Cardiac fibroblast (primary cell): ENCODE measurements around the gene SNX10.
"Not testable (repeated sequence)": the region's sequence is repeated elsewhere in the genome, so short reads cannot be mapped to it uniquely, and the experiment has no call there.

Source experiments
- DNase-seq, 2 donors: peaks; one replicate each; pipeline versions ENCODE4 v3.0.0 to v3.0.0-alpha.2; 2010; ENCODE audit warnings: low read depth in 2 of 2
- H3K4me3 ChIP-seq, 2 donors: replicated peaks in 1 of 2; 1 replicate in 1 of 2; 2 replicates in 1 of 2; pipeline ENCODE4 v1.5.1; 2011; ENCODE audit warnings: low read depth in 2 of 2, low read length in 2 of 2, mild to moderate bottlenecking in 2 of 2, moderate library complexity in 1 of 2
- CTCF ChIP-seq: IDR thresholded peaks from one replicate; pipeline ENCODE4 v1.5.1; 2011; ENCODE audit warnings: low read depth, mild to moderate bottlenecking, low read length, inconsistent platforms

Gene SNX10

GRCh38 chr7:26286157-26286556 lies 5.5 kb upstream of the SNX10 start:
- no peak for DNase-seq
- H3K4me3 ChIP-seq = no peak overlapping the region
- no peak for TF ChIP-seq CTCF

DNA sequence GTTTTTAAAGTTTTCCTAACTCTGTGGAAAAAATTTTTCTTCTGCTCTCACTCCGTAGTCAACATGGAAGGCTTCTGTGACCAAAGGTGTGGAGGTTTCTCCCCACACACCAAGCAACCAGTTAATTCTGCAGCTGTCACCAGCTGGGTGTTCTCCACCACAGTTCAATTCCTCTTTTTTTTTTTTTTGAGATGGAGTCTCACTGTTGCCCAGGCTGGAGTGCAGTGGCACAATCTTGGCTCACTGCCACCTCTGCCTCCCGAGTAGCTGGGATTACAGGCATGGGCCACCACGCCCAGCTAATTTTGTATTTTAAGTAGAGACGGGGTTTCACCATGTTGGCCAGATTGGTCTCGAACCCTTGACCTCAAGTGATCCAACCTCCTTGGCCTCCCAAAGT lies 3.5 kb upstream of the SNX10 start:
- DNase-seq = not testable (repeated sequence)

DNA sequence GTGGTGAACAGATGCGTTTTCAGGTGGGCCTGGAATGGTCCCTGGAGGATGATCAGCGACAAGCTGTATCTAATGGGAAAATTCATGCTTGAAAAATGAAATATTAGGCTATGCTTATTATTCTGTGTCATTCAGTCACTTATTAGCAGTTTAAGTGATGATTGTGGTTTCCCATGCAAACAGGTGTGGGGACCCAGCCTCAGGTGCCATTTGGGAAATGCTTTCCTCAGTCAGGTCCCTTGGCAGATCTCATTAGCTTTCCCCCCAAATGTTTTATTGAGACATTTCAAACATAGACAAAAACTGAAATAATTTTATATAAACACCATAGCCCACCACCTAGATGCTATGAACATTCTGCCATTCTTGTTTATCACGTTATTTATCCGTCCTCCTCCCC lies 411 bp upstream of the SNX10 start:
- TF ChIP-seq CTCF = no peak
- peak overlapping the region in 1 of 2 donors; percentile 32 for H3K4me3 ChIP-seq
- DNase-seq = no peak

More for the DNA sequence above, 3.5 kb upstream of the SNX10 start:
- not testable (repeated sequence) for H3K4me3 ChIP-seq

- DNase-seq = no peak
- H3K4me3 ChIP-seq = no peak overlapping the region
- TF ChIP-seq CTCF = no peak
Observed at GRCh38 chr7:26292768-26293560, 1.3 kb downstream of the SNX10 start.

DNA sequence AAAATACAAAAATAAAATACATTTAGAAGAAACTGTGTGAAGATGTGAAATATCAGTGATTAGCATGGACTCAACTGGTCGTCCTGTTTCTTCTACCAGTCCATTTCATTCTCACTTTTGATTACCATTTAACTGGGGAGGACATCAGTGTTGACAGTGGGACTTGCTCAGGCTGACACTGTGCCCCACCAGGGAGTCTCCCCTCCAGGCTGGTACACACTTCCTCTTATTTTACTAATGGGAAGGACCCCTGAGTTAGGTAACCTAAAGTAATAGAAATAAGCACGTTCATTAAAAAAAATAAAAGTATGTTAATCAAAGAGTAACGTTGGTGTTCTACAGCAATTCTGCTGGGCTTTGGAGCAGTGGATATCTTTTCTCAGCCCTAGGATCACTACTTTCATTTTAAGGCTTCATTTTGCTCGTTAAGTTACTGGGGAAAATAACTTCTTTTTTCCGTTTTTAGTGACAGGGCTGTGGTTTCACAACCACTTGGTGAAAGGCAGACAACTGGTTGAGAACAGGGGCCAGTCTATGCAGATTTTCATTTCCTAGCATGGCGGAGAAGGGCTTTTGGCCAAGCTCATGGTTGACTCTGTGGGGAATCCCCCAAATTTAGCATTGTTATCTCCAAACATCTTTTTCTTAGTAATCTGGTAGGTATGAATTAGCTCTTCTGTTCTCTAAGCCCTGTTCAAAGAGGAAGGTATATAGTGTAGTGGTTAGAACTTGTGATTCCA lies 2.1 kb downstream of the SNX10 start:
- TF ChIP-seq CTCF = no peak

DNA sequence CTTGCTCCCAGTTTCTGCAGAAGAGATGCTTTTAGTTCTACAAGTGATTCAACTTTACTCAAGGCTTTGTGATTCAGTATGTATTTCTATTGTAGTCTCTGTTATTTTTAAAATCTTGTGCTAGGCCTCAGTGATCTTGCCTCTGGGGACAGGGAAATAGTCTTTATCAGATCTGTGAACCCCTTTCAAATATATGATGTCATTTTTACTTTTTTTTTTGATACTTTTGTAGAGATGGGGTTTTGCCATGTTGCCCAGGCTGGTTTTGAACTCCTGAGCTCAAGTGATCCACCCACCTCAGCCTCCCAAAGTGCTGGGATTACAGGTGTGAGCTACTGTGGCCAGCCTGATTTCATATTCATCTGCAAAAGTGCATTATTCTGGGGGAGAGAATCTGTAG lies 3.4 kb downstream of the SNX10 start:
- H3K4me3 ChIP-seq = no peak overlapping the region
- no peak for DNase-seq
- TF ChIP-seq CTCF = no peak

More for the DNA sequence above, 2.1 kb downstream of the SNX10 start:
- DNase-seq = no peak
- no peak overlapping the region for H3K4me3 ChIP-seq

GRCh38 chr7:26295586-26295985 lies 3.9 kb downstream of the SNX10 start:
- TF ChIP-seq CTCF = no peak
- no peak overlapping the region for H3K4me3 ChIP-seq
- no peak for DNase-seq
